Loucy (cell line): ENCODE data around the gene SH3RF3.

Source experiments
- H2AFZ ChIP-seq: fragments of 200-600 bp; sonication (generic); 2 replicates; pipeline ENCODE4 v1.6.0; 2016; ENCODE audit warnings: antibody characterized with exemption, mild to moderate bottlenecking, low read length, moderate library complexity
- H3F3A ChIP-seq: fragments of 200-600 bp; 2 replicates; pipeline ENCODE4 v1.6.0; 2016; ENCODE audit warnings: antibody characterized with exemption, low read depth, mild to moderate bottlenecking
- H3K27me3 ChIP-seq: fragments of 200-600 bp; sonication (generic); 2 replicates; pipeline ENCODE4 v1.6.1; 2014; ENCODE audit warnings: low read length, mild to moderate bottlenecking; ENCODE audit not compliant: insufficient read depth, poor library complexity, severe bottlenecking
- H3K36me3 ChIP-seq: fragments of 200-600 bp; sonication (generic); 2 replicates; pipeline ENCODE4 v1.6.1; 2016; ENCODE audit warnings: low read length; ENCODE audit not compliant: insufficient read depth
- H3K4me1 ChIP-seq: fragments of 200-600 bp; sonication (generic); 2 replicates; pipeline ENCODE4 v1.5.1; 2014; ENCODE audit warnings: low read length, mild to moderate bottlenecking; ENCODE audit not compliant: insufficient read depth, poor library complexity, severe bottlenecking
- H3K4me2 ChIP-seq: fragments of 200-600 bp; sonication (generic); 2 replicates; pipeline ENCODE4 v1.6.0; 2014; ENCODE audit warnings: antibody characterized with exemption, low read length, low read depth, mild to moderate bottlenecking; ENCODE audit not compliant: poor library complexity, severe bottlenecking
- H3K4me3 ChIP-seq: fragments of 200-600 bp; sonication (generic); 2 replicates; pipeline ENCODE4 v1.5.1; 2014; ENCODE audit warnings: low read length, mild to moderate bottlenecking, mixed read lengths; ENCODE audit not compliant: poor library complexity, severe bottlenecking
- H3K79me2 ChIP-seq: fragments of 200-600 bp; sonication (generic); 2 replicates; pipeline ENCODE4 v1.6.1; 2014; ENCODE audit warnings: low read length; ENCODE audit not compliant: insufficient read depth
- H3K9ac ChIP-seq: fragments of 200-600 bp; sonication (generic); 2 replicates; pipeline ENCODE4 v1.6.0; 2014; ENCODE audit warnings: mild to moderate bottlenecking, low read depth, low read length, moderate library complexity; ENCODE audit not compliant: poor library complexity, severe bottlenecking
- H3K9me2 ChIP-seq: fragments of 200-600 bp; sonication (generic); replicated peaks from 2 replicates; pipeline ENCODE4 v1.6.1; 2016; ENCODE audit warnings: low read depth, low read length, mixed read lengths
- H3K9me3 ChIP-seq: fragments of 200-600 bp; sonication (generic); 2 replicates; pipeline ENCODE4 v1.6.1; 2014; ENCODE audit warnings: mild to moderate bottlenecking, antibody characterized with exemption, low read length, low read depth; ENCODE audit not compliant: insufficient read depth
- H4K20me1 ChIP-seq: fragments of 200-600 bp; sonication (generic); 2 replicates; pipeline ENCODE4 v1.6.0; 2014; ENCODE audit warnings: antibody characterized with exemption, low read length, mild to moderate bottlenecking; ENCODE audit not compliant: insufficient read depth, poor library complexity, severe bottlenecking
- EZH2phosphoT487 ChIP-seq: fragments of 200-600 bp; IDR thresholded peaks from 2 replicates; pipeline ENCODE4 v1.6.1; 2018; ENCODE audit warnings: antibody characterized with exemption, mild to moderate bottlenecking, moderate library complexity, borderline replicate concordance
- TF ChIP-seq, protein P1 (sequence below): fragments of 200-600 bp; sonication (generic); conservative IDR thresholded peaks from 2 replicates; pipeline ENCODE4 v1.5.1; 2014; ENCODE audit warnings: mild to moderate bottlenecking, antibody characterized with exemption, low read length

SH3RF3 gene

DNA sequence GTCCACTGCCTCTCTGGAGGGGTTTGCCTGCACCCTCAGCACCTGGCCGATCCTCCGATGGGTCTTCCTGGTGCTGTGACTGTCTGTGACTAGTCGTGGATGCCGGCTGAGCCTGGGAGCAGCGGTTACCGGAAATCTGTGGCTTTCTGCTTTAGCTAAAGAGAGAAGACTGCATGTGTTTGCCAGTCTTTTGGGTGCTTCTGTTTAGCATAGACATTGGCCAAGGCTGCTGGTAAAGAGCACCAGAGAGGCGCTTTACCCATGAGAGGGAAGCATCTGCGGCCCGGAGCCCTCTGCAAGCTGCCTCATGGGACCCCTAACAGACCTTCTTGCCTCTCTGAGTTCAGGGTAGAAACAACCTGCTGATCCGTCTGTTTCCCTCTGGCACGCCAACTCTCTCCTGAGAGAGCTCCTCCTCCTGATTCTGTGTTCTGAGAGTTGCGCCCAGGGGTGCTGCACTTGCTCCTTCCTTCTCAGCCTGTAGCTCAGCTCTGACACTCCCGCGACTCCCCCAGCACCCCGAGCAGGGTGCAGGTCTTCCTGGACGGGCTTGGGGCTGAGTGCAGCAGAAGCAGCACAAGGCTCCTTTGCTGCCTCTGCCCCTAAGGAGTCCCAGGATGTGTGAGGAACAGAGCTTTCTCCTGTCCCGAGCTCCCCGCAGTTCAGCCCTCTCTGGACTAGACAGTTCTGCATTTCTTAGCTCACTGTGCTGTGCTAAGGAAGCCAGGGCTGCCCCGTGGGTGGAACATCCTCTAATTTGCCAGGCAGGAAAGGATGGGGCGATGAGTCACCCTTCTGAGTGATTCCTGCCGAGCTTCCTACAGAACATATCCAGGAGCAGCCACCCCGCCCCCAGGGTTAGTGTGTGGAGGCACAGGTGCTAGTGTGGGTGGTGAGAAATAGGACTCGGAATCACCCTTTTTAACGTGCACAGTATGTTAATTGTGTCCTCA is 203.2 kb downstream of the SH3RF3 start:
- Histone ChIP-seq H3K4me1 (peaks cover 85% of the 10 kb centered on the region), H3K9me2 (no peaks in the 10 kb centered on the region), H3K9me3 (no peaks in the 10 kb centered on the region), H3K4me3 (peak overlapping the region; percentile 65), H4K20me1 (no peaks in the 10 kb centered on the region), H3F3A (0 out of 2 replicates have a peak, but pooled peaks cover 6% of the 10 kb centered on the region), H3K36me3 (no peaks in the 10 kb centered on the region), H3K4me2 (peak overlapping the region; percentile 75), H3K27me3 (no peaks in the 10 kb centered on the region), H2AFZ (no peak overlapping the region), H3K79me2 (peaks cover 36% of the 10 kb centered on the region), H3K9ac (peak overlapping the region; percentile 79)
- TF ChIP-seq, protein P1, sequence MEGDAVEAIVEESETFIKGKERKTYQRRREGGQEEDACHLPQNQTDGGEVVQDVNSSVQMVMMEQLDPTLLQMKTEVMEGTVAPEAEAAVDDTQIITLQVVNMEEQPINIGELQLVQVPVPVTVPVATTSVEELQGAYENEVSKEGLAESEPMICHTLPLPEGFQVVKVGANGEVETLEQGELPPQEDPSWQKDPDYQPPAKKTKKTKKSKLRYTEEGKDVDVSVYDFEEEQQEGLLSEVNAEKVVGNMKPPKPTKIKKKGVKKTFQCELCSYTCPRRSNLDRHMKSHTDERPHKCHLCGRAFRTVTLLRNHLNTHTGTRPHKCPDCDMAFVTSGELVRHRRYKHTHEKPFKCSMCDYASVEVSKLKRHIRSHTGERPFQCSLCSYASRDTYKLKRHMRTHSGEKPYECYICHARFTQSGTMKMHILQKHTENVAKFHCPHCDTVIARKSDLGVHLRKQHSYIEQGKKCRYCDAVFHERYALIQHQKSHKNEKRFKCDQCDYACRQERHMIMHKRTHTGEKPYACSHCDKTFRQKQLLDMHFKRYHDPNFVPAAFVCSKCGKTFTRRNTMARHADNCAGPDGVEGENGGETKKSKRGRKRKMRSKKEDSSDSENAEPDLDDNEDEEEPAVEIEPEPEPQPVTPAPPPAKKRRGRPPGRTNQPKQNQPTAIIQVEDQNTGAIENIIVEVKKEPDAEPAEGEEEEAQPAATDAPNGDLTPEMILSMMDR: no peak
- no peak for TF ChIP-seq EZH2phosphoT487

DNA sequence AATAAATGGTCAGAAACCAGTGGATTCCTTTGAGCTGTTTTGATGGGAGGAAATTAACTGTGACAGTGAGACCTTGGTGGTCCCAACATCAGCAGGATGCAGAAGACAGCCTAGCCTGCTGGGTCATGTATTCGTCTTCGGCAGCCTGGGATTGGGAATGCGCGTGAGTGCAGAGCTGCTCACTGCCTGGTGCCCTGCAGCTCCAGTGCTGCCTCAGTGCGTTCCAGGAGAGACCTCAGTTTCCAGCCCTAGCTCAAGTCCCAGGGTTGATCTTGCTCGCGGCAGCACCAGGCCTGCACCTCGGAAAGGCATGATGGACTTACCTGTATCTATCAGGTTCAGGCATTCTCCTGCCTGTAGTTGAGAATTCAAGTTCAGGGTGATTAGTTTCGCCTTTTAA is 203.9 kb downstream of the SH3RF3 start:
- Histone ChIP-seq H3K79me2 (peaks cover 42% of the 10 kb centered on the region), H3K4me1 (peaks cover 88% of the 10 kb centered on the region)

DNA sequence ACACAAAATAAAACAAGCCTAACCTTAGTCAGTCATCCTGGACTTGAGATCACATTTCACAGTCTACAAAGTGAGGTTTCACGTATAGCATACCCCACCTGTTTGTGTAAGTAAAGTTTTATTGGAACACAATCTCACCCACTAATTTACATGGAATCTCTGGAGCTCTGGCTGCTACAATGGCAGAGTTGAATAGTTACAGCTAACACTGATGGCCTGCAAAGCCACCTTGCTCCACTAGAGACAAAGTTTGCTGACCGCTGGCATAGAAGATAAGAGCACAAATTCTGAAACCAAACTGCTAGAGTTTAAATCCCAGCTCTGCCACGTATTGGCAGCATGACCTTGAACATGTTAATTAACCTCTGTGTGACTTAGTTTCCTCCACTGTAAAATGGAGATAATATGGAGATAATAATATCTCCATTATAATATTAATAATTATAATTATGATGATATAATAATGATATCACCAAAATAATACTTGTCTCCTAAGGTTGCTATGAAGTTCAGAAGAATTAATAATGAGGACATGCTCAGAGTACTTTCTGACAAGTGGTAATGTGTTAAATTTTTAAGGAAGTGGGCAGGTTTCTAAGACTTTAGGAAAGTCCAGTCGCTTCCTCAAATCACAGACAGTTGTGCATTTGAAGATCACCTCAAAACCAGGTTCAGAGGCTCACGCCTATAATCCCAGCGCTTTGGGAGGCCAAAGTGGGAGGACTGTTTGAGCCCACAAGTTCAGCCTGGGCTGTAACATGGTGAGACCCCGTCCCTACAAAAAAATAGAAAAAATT is 204.6 kb downstream of the SH3RF3 start:
- H3K27me3 ChIP-seq: no peaks in the 10 kb centered on the region
- 0 out of 2 replicates have a peak, but pooled peaks cover 6% of the 10 kb centered on the region for H3F3A ChIP-seq
- H3K4me2 ChIP-seq: peak overlapping the region; percentile 75
- H3K79me2 ChIP-seq: peaks cover 40% of the 10 kb centered on the region; the same call in 1 of the 2 replicates
- no peak overlapping the region for H2AFZ ChIP-seq
- H3K4me1 ChIP-seq: peaks cover 82% of the 10 kb centered on the region
- H3K9ac ChIP-seq: peak overlapping the region; percentile 79
- TF ChIP-seq EZH2phosphoT487: no peak
- TF ChIP-seq, protein P1: peak; percentile 24; the same call in 1 of the 2 replicates
- H4K20me1 ChIP-seq: no peaks in the 10 kb centered on the region
- no peaks in the 10 kb centered on the region for H3K9me3 ChIP-seq
- no peaks in the 10 kb centered on the region for H3K36me3 ChIP-seq
- no peaks in the 10 kb centered on the region for H3K9me2 ChIP-seq
- peak overlapping the region; percentile 65 for H3K4me3 ChIP-seq

More for the DNA sequence above, 203.9 kb downstream of the SH3RF3 start:
- peak overlapping the region; percentile 75 for H3K4me2 ChIP-seq
- H3K4me3 ChIP-seq: peak overlapping the region; percentile 65
- no peaks in the 10 kb centered on the region for H4K20me1 ChIP-seq
- H3K27me3 ChIP-seq: no peaks in the 10 kb centered on the region
- H3K9me2 ChIP-seq: no peaks in the 10 kb centered on the region
- TF ChIP-seq, protein P1: no peak
- no peak for TF ChIP-seq EZH2phosphoT487
- no peaks in the 10 kb centered on the region for H3K9me3 ChIP-seq
- peak overlapping the region; percentile 79 for H3K9ac ChIP-seq
- H2AFZ ChIP-seq: no peak overlapping the region
- H3F3A ChIP-seq: 0 out of 2 replicates have a peak, but pooled peaks cover 6% of the 10 kb centered on the region
- H3K36me3 ChIP-seq: no peaks in the 10 kb centered on the region
